ENCODE results near the gene ARHGAP6.
"Not testable (repeated sequence)": the region's sequence is repeated elsewhere in the genome, so short reads cannot be mapped to it uniquely, and the experiment has no call there.

Gene ARHGAP6

GRCh38 chrX:11272863-11273262 lies 392.9 kb downstream of the ARHGAP6 start:
- DNase-seq, result no peak

DNA sequence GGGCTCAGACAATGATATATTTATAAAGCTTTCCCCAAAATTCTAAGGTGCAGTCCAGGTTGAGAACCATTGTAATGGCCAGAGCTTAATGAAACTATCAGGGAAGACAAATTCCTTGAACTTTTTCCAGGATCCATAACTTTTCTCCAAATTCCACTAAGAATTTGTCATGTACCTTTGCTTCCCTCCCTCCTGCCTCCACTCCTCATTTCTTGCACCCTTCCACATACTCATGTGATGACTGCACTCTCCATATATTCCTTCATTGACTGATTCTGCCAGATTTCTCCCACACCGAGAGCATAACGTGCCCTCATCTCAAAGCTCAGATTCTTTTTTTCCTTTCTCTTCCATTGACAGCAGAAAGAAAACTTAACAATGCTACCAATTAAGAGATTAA lies 393.4 kb downstream of the ARHGAP6 start:
- no peak for DNase-seq

DNA sequence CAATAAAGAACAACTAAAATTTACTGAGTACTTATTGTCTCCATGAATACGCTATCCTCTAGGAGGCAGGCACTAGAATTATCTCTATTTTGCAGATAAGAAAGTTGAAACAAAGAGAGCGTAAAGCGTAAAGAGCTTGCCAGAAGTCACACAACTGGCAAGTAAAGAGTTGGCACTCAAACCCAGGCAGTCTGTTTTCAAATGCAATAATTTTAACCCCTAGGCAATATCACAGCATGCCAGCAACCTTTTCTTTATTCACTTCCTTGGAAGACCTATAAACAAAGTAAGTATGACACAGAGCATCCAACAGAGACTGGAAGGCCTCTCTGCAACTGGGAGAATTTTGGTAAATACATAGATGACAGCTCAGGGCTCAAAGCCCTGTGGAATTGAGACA lies 395.7 kb downstream of the ARHGAP6 start:
- DNase-seq, result no peak

- no peak for DNase-seq
Observed at GRCh38 chrX:11269006-11269405, 396.7 kb downstream of the ARHGAP6 start.

DNA sequence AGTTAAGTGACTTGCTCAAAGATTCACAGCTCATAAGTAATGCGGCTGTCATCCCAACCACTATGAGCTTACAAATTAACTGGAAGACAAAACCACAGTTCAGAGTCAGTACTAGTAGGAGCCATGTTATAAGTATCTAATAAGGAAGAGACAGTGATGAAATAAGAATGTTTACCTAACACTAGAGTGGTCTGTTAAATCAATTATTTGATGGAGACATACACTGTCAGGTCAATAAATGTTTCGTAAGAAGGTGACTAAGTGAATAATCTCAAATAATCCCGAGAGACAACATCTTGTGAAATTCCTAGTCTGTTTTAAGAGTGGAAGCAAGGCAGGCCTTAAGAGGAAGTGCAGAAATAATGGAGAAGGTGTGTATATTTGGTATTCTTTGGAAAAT lies 398.3 kb downstream of the ARHGAP6 start:
- DNase-seq, result no peak

GRCh38 chrX:11266573-11267003 lies 399.1 kb downstream of the ARHGAP6 start:
- DNase-seq, result no peak

GRCh38 chrX:11265352-11265751 lies 400.4 kb downstream of the ARHGAP6 start:
- no peak for DNase-seq

GRCh38 chrX:11264925-11265324 lies 400.8 kb downstream of the ARHGAP6 start:
- no peak for DNase-seq

- DNase-seq, result no peak
Observed at GRCh38 chrX:11261260-11261659, 404.5 kb downstream of the ARHGAP6 start.

- DNase-seq, result no peak
Observed at GRCh38 chrX:11259437-11259836, 406.3 kb downstream of the ARHGAP6 start.

- no peak for DNase-seq
Observed at GRCh38 chrX:11257711-11258110, 408.0 kb downstream of the ARHGAP6 start.

GRCh38 chrX:11257290-11257689 lies 408.4 kb downstream of the ARHGAP6 start:
- no peak for DNase-seq

GRCh38 chrX:11254417-11255109 lies 411.2 kb downstream of the ARHGAP6 start:
- DNase-seq, result no peak

GRCh38 chrX:11244636-11245035 lies 421.1 kb downstream of the ARHGAP6 start:
- no peak for DNase-seq

DNA sequence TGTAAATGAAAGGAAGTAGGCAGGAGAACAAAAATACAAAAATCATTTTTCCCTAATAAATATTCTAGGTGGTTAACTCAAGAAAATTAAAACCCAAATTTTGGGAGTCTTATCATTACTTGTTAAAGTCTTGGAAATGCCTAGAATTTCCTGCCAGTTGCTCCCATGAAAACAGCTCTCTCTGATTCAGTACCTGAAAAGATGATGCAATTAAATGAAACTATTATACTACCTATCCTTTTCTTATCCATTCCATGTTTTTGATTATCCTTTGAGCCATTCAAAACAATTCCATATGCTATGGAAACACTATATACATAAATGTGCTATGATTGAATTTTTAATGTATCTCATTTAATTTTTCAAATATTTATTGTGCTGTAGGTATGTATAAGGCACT lies 423.0 kb downstream of the ARHGAP6 start:
- no peak for DNase-seq

- DNase-seq, result no peak
Observed at GRCh38 chrX:11241720-11242119, 424.0 kb downstream of the ARHGAP6 start.

DNA sequence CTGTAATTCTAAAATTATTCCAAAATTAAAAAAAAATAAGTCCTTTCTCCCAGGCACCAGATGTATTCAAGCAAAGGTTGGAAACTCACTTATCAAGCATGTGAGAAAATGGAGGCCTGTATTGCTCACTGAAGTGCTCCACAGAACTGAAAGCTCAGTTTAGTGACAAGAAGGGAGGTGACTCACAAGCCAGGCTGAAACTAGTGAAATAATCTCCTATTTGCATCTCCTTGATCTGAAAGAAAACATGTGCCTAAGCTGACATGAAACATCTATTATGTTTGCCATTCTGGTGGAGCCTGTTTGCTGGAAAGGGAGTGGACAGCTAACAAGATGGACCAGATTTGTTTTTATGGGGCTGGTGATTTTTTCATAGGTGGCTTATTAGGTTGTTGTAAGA lies 426.5 kb downstream of the ARHGAP6 start:
- no peak for DNase-seq

GRCh38 chrX:11235377-11235776 lies 430.3 kb downstream of the ARHGAP6 start:
- DNase-seq, result not testable (repeated sequence)

GRCh38 chrX:11215191-11215921 lies 450.4 kb downstream of the ARHGAP6 start:
- no peak for DNase-seq

- no peak for DNase-seq
Observed at GRCh38 chrX:11214346-11215190, 451.2 kb downstream of the ARHGAP6 start.

- no peak for DNase-seq
Observed at GRCh38 chrX:11212741-11213140, 453.0 kb downstream of the ARHGAP6 start.

DNA sequence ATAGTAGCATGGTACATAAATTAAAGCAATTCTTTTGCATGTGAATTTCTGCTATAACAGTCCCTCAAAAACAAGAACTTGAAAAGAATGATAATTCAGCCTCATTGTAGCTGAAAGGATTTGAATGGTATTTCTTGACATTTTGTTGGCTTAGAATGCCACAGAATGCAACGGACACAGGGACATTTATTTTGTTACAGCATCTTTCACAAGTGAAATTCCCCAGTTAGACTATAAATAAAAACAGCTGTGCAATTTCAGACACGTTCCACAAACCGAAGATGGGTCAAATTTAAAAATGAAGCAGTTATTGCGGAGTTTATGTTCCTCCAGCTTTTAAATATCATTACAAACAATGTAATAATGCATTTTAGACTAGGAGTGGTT lies 455.3 kb downstream of the ARHGAP6 start:
- DNase-seq, result no peak

GRCh38 chrX:11209798-11210414 lies 455.8 kb downstream of the ARHGAP6 start:
- DNase-seq, result no peak

Data from NCI-H2107 (cell line).